Sigmoid colon (tissue), 7 donors: ENCODE results near the gene C11orf58. TPM values are rescaled to one million over a fixed set of nuclear protein-coding genes. Genes with fewer than 3 reads are reported as not detected.

ENCODE experiments used
- DNase-seq: peaks from one replicate; pipeline ENCODE4 v3.0.0-alpha.2; 2019
- H3K27ac ChIP-seq, 4 donors: fragments of 200-600 bp; sonication (generic); one replicate each; pipeline ENCODE4 v1.5.1; 2016 to 2019; ENCODE audit warnings: mild to moderate bottlenecking in 1 of 4
- H3K27me3 ChIP-seq, 3 donors: fragments of 200-600 bp; sonication (generic); one replicate each; pipeline ENCODE4 v1.5.1; 2019; ENCODE audit warnings: mild to moderate bottlenecking in 1 of 3
- H3K36me3 ChIP-seq, 4 donors: fragments of 200-600 bp; sonication (generic); one replicate each; pipeline ENCODE4 v1.5.1; 2016 to 2019
- H3K4me1 ChIP-seq, 4 donors: fragments of 200-600 bp; sonication (generic); one replicate each; pipeline ENCODE4 v1.5.1; 2017 to 2019
- H3K4me3 ChIP-seq, 4 donors: fragments of 200-600 bp; sonication (generic); one replicate each; pipeline ENCODE4 v1.5.1; 2017 to 2019; ENCODE audit warnings: mild to moderate bottlenecking in 2 of 4, moderate library complexity in 1 of 4
- H3K9me3 ChIP-seq, 4 donors: fragments of 200-600 bp in 3 of 4; sonication (generic) in 3 of 4; one replicate each; pipeline versions ENCODE4 v1.5.1 to v1.6.1; 2013 to 2019
- EP300 ChIP-seq, 4 donors: sonication (generic); formaldehyde crosslinking; IDR thresholded peaks; one replicate each; pipeline ENCODE4 v1.6.1; 2017; ENCODE audit warnings: antibody characterized with exemption in 4 of 4
- POLR2A ChIP-seq, 2 donors: fragments of 450-650 bp; IDR thresholded peaks; one replicate each; pipeline ENCODE4 v1.6.1; 2016; ENCODE audit warnings: antibody characterized with exemption in 2 of 2, mild to moderate bottlenecking in 2 of 2, moderate library complexity in 2 of 2
- POLR2AphosphoS5 ChIP-seq, 4 donors: sonication (generic); formaldehyde crosslinking; IDR thresholded peaks; one replicate each; pipeline ENCODE4 v1.6.1; 2017; ENCODE audit warnings: antibody characterized with exemption in 4 of 4
- WGBS, 2 donors: extraction: QIAGEN DNeasy Blood & Tissue Kit; methylation state at CpG; one replicate each; pipeline ENCODE4 v1.1.7; 2013; 5-methylcytosine and 5-hydroxymethylcytosine counted together
- intact Hi-C: fragments of 100-400 bp; cut with DNase I; formaldehyde crosslinking; loops from one replicate; pipeline ENCODE4 v1.15.1; 2023
- polyA plus RNA-seq, 3 donors: library from polyadenylated mRNA; stranded (reverse); fragments of 200-250 nt; gene quantifications; one replicate each; pipeline ENCODE4 v1.2.3, GENCODE V29; 2013
- total RNA-seq, 4 donors: library from RNA; depleted of rRNA; stranded (reverse); fragments of >200 nt; gene quantifications; one replicate each; pipeline ENCODE4 v1.1.0, GENCODE V29; 2016
- TF ChIP-seq, protein P1 (sequence below), 4 experiments: fragments of 450-650 bp in 3 of 4; fragments of 200-600 bp in 1 of 4; IDR thresholded peaks; one replicate each; pipeline ENCODE4 v1.5.1; 2016 to 2019; ENCODE audit warnings: antibody characterized with exemption in 4 of 4, mild to moderate bottlenecking in 3 of 4, moderate library complexity in 2 of 4
- donor health status: healthy with polysubstance abuse.
- donor health status: Bipolar disorder and iron deficiency.
- donor health status: healthy.

C11orf58 gene
- total and polyA plus RNA-seq, 7 donors, result 89.8 to 222 (median 136) TPM

DNA sequence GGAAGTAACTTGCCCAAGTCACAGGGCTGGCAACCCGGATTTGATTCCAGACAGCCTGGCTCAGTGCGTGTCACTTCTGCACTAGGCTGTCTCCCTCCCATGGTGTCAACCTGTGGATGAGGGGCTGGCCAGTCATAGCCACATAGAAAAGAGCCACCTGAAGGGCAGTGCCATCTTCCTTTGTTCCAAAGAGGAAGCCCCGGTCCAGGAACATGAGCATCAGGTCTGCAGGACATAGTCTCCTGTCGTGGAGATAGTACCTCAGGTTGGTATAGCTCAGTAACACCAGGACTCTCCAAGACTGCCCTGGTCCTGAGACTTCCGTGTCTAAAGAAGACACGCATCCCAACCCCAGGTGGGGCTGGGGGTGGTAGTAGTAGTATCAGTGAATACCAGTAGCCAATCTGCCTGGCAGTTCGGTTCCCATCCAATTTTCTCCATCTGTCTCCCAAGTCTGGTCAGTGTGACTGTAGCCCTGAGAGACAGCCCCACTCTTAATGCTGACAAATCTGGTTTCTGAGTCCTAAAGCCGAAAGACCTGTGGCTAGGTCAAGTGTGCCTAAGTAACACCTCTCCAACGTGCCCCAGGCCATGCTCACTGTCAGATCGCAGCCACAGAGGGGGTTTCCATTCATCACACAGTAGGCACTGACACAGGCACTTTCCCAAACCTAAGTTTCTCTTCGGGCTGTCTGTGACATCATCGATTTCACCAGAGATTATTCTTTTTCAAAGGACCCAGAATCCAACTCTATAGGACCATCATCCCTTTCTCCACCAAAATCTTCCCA is 33.1 kb downstream of the C11orf58 start:
- DNase-seq, result no peak
- no peaks in the 10 kb centered on the region for H3K36me3 ChIP-seq
- H3K4me3 ChIP-seq, result no peak overlapping the region
- intact Hi-C loops, result no loop called here
- no peak overlapping the region for H3K27ac ChIP-seq
- no peaks in the 10 kb centered on the region for H3K27me3 ChIP-seq
- H3K9me3 ChIP-seq, result no peaks in the 10 kb centered on the region
- TF ChIP-seq POLR2AphosphoS5 (IDR thresholded peaks at IDR 0.05) (no peak), EP300 (IDR thresholded peaks at IDR 0.05) (no peak)
- TF ChIP-seq, protein P1, sequence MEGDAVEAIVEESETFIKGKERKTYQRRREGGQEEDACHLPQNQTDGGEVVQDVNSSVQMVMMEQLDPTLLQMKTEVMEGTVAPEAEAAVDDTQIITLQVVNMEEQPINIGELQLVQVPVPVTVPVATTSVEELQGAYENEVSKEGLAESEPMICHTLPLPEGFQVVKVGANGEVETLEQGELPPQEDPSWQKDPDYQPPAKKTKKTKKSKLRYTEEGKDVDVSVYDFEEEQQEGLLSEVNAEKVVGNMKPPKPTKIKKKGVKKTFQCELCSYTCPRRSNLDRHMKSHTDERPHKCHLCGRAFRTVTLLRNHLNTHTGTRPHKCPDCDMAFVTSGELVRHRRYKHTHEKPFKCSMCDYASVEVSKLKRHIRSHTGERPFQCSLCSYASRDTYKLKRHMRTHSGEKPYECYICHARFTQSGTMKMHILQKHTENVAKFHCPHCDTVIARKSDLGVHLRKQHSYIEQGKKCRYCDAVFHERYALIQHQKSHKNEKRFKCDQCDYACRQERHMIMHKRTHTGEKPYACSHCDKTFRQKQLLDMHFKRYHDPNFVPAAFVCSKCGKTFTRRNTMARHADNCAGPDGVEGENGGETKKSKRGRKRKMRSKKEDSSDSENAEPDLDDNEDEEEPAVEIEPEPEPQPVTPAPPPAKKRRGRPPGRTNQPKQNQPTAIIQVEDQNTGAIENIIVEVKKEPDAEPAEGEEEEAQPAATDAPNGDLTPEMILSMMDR (IDR thresholded peaks at IDR 0.05), result no peak
- WGBS, 2 donors, result 91 to 92% methylated on average over 12 of the region's 12 CpGs
- no peaks in the 10 kb centered on the region for H3K4me1 ChIP-seq

DNA sequence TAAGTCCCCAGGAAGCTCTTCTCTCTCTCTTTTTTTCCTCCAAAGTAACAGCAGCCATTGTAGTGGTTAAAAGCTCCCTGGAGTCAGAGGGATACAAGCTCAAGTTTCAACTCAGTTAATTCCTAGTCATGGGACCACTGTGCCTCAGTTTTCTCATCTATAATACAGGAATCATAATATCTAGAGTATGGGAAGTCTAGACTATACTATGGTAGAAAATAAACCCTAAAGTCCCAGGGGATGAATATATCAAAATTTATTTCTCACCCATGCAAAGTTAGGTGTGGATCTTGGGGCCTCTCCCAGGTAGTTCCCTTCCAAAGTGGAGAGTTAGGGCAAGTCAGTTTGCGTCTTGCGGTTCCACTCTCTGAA is 33.7 kb downstream of the C11orf58 start:
- no peaks in the 10 kb centered on the region for H3K4me1 ChIP-seq
- 95 to 97% methylated on average over 2 of the region's 2 CpGs for WGBS, 2 donors
- no peak overlapping the region for H3K4me3 ChIP-seq
- TF ChIP-seq POLR2A (IDR thresholded peaks at IDR 0.05) (no peak), EP300 (IDR thresholded peaks at IDR 0.05) (no peak), POLR2AphosphoS5 (IDR thresholded peaks at IDR 0.05) (no peak)
- TF ChIP-seq, protein P1 (IDR thresholded peaks at IDR 0.05), result no peak
- no peak for DNase-seq
- H3K27ac ChIP-seq, result no peak overlapping the region
- intact Hi-C loops, result no loop called here
- H3K36me3 ChIP-seq, result no peaks in the 10 kb centered on the region
- no peaks in the 10 kb centered on the region for H3K9me3 ChIP-seq
- H3K27me3 ChIP-seq, result no peaks in the 10 kb centered on the region

DNA sequence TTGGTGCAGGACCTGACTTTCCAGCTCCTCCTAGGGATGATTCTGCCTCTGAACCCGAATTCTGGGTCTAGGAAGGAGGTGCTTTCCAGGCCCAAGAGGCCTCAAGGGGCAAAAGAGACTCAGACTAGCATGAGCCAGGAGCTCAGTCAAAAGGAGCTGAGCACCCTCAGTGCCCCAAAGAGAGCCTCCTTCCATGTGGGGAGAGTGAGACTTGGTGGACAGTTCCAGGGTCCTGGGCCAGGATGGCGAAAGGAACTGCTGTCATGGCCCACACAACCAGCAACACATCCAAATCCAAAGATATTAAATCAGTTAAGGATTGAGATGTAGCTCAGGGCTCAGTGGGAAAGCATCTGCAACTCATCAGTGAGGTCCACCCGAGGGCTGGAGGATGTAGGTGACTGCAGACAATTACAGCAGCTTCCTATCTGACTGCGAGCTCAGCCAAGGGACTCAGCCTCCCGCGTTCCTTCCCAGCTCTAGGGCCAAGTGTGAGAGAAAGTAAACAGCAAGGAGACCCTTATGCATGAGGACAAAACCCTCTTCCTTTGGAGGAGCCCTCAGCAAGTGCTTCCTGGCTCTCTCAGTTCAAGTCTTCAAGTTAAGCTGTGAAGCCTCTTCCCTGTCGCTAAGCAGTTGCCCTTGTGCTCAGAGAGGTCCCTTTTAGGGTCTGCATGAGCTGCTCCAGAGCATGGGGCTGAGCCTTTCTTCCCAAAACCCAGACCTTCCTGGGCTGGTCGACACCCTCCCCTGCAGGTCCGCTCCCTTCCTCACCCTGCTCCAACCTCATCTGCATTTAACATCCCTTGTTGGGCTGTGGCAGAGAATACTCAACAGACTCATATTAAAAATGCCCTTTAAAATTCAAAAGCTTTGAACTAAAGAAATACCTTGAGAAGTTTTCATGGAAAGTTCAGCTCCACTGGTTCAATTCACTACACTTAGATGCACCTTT is 35.8 kb downstream of the C11orf58 start:
- Histone ChIP-seq H3K9me3 (no peaks in the 10 kb centered on the region), H3K36me3 (no peaks in the 10 kb centered on the region), H3K4me1 (no peaks in the 10 kb centered on the region), H3K27me3 (no peaks in the 10 kb centered on the region), H3K4me3 (no peak overlapping the region), H3K27ac (no peak overlapping the region)
- 77 to 87% methylated on average over 9 of the region's 9 CpGs for WGBS, 2 donors
- DNase-seq, result no peak
- intact Hi-C loops, result no loop called here
- TF ChIP-seq, protein P1 (IDR thresholded peaks at IDR 0.05), result no peak
- no peak for TF ChIP-seq EP300 (IDR thresholded peaks at IDR 0.05)
- no peak for TF ChIP-seq POLR2A (IDR thresholded peaks at IDR 0.05)
- TF ChIP-seq POLR2AphosphoS5 (IDR thresholded peaks at IDR 0.05), result no peak

- WGBS, 2 donors, result 91% methylated on average over 11 of the region's 11 CpGs
- Histone ChIP-seq H3K27ac (no peak overlapping the region), H3K9me3 (no peaks in the 10 kb centered on the region), H3K4me3 (no peak overlapping the region), H3K36me3 (no peaks in the 10 kb centered on the region), H3K4me1 (no peaks in the 10 kb centered on the region), H3K27me3 (no peaks in the 10 kb centered on the region)
- TF ChIP-seq POLR2AphosphoS5 (IDR thresholded peaks at IDR 0.05) (no peak), EP300 (IDR thresholded peaks at IDR 0.05) (no peak), POLR2A (IDR thresholded peaks at IDR 0.05) (no peak)
- TF ChIP-seq, protein P1 (IDR thresholded peaks at IDR 0.05), result no peak
- intact Hi-C loops, result no loop called here
- no peak for DNase-seq
Measured at GRCh38 chr11:16774936-16775613, 36.6 kb downstream of the C11orf58 start.
